Activated CD8-positive, alpha-beta memory T cell treated with anti-CD3 and anti-CD28 coated beads for 36 hours (primary cell): ENCODE data around the gene MATN1. TPM values are rescaled to one million over a fixed set of nuclear protein-coding genes. Genes with fewer than 3 reads are reported as not detected.

Experiments
- CTCF ChIA-PET: fragments of 350-600 bp; sonication (Branson Sonifier 250); formaldehyde crosslinking; loops from one replicate; lab custom pipeline; 2021; ENCODE audit warnings: antibody characterized with exemption; lab: Charles Lee
- POLR2A ChIA-PET: fragments of 350-600 bp; sonication (Branson Sonifier 250); formaldehyde crosslinking; loops from one replicate; lab custom pipeline; 2021; ENCODE audit warnings: antibody characterized with exemption; lab: Charles Lee
- total RNA-seq, 2 experiments: library from RNA; stranded (reverse); gene quantifications; one replicate each; pipeline ENCODE4 v1.2.3, GENCODE V29; 2021

The MATN1 gene
- total RNA-seq, 2 experiments from 2014 or later, result 0.27 to 1.0 TPM

DNA sequence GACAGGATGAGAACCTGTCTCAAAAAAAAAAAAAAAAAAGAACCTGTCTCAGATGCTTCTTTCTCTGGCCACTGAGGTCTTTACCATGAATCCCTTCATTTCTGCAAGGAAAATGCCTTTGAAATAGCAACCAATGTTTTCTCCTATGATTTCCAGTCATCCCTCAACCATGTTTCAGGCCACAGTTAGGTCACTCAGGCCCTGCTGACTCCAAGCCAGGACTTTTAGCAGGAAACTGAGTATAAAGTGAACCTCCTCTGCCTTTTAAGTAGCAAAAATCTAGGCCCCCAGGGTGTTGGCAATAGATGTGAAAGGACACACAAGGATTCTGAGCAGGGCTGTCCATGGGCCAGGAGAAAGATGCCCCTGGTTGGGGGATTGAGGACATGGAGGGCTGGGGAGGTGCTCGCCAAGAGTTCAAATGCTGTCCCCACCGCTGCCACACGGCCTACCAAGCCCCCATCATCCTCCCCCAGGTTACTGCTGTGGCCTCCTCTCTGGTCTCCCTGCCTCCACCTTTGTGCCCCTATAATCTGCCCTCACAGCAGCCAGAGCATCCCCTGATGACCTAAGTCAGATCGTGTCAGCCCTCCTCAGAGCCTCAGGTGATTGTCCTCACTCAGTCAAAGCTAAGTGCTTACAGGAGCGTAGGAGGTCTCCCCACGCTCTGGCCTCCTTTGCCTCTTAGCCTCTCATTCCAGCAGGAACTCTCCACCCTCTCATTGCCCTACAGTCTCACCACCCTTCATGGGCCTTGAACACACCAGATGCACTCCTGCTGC, 54.6 kb downstream of the MATN1 start:
- CTCF ChIA-PET, result no interaction called here
- POLR2A ChIA-PET, result no interaction called here

GRCh38 chr1:30668024-30668423, 55.4 kb downstream of the MATN1 start:
- ChIA-PET POLR2A (no interaction called here), CTCF (no interaction called here)

DNA sequence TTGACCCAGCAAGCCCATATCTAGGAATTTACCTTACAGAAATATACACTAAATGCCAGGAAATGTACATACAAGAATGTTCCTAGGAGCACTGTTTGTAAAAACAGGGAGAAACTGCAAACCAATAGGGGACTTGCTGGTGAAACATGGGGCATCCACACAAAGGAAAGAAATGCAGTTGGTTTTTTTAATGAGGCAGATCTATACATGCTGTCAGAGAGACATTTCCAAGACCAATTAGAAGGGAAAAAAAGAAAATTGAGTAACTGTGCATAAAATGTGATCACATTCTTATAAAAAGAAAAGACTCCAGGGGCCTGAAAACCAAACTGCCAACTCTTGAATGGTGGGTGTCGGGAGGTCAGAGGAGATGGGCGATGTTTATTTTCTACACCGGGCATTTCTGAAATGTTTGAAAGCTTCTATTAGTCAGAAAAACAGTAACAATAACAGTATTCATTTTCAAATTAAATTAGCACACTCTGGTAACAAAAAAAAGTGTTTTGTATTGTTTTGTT, 56.6 kb downstream of the MATN1 start:
- ChIA-PET POLR2A (no interaction called here), CTCF (interaction anchor here (0.5 kb wide), 1 partner anchor 189 kb away, joined by 4 read pairs; no protein-coding TSS in a partner anchor)

- CTCF ChIA-PET, result no interaction called here
- POLR2A ChIA-PET, result no interaction called here
Measured at GRCh38 chr1:30665216-30666010, 58.0 kb downstream of the MATN1 start.

- POLR2A ChIA-PET, result no interaction called here
- CTCF ChIA-PET, result no interaction called here
Measured at GRCh38 chr1:30664103-30664755, 59.2 kb downstream of the MATN1 start.

- ChIA-PET CTCF (no interaction called here), POLR2A (no interaction called here)
Measured at GRCh38 chr1:30663596-30664091, 59.7 kb downstream of the MATN1 start.

DNA sequence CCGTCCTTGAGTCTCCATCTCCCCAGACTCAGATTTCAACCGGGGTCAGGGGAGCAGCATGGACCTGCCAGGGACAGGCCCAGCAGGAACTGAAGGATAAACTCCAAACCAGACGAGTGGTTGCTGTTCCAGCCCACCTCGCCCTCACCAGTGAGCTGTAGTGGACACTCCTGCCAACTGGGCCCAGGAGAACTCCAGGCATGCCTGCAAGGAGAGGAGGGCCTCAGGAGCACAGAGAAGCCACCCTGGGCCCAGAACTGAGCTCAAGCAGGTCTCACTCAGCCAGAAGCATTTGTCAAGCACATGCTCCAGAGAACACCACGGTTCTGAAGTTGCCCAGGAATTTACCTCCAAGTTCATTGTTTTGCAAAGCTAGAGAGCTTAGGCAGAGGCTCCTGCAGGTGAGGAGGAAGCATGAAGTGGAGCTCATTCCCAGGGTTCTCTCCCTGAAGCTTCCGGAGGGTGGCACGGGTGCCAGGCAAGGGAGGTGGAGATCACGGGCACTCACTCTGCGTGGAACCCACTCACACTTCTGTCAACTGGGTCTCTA, 61.0 kb downstream of the MATN1 start:
- ChIA-PET CTCF (no interaction called here), POLR2A (no interaction called here)

- POLR2A ChIA-PET, result no interaction called here
- CTCF ChIA-PET, result no interaction called here
Measured at GRCh38 chr1:30661311-30661710, 62.1 kb downstream of the MATN1 start.

Other genes starting within 250 kb of the MATN1 start
- 100 to 1,000 TPM; 175 to 177 TPM for gene LAPTM5, start 34.2 kb upstream of the MATN1 start, total RNA-seq
- under 1 TPM; 0.23 to 0.31 TPM for gene SDC3, start 185.2 kb upstream of the MATN1 start, total RNA-seq